ENCODE results near the gene UMAD1. TPM values are rescaled to one million over a fixed set of nuclear protein-coding genes. Genes with fewer than 3 reads are reported as not detected.
A peak's percentile ranks its signal among the peaks of the same experiment; 100 is the strongest.

The UMAD1 gene
- polyA plus RNA-seq, 3 donors: 6.2 to 22.7 (median 18.6) TPM

- Histone ChIP-seq H2AFZ (ENCODE audit: insufficient read depth, low read depth, low read length, poor library complexity, severe bottlenecking) (no peak overlapping the region), H4K20me1 (ENCODE audit: insufficient read depth, low read length) (no peaks in the 10 kb centered on the region), H3K4me1 (ENCODE audit: control insufficient read depth in 1 of 2, insufficient read depth in 2 of 2, low read length in 2 of 2) (no peaks in the 10 kb centered on the region), H3K36me3 (replicated peaks in 1 of 2; ENCODE audit: control insufficient read depth in 1 of 2, insufficient read depth in 2 of 2, low read length in 2 of 2) (peaks cover 0 to 4% of the 10 kb centered on the region in 2 donors), H3K4me2 (replicated peaks; ENCODE audit: extremely low read depth, low read length, poor library complexity, severe bottlenecking) (no peak overlapping the region), H3K79me2 (ENCODE audit: insufficient read depth, low read length) (no peaks in the 10 kb centered on the region), H3K4me3 (replicated peaks in 1 of 3; ENCODE audit: low read depth in 2 of 3, low read length in 3 of 3) (no peak overlapping the region), H3K27me3 (ENCODE audit: control insufficient read depth in 2 of 2, insufficient read depth in 2 of 2, low read length in 2 of 2) (no peaks in the 10 kb centered on the region), H3K9me3 (replicated peaks in 1 of 2; ENCODE audit: control insufficient read depth in 1 of 2, insufficient read depth in 1 of 2, low read length in 2 of 2) (peaks cover 3 to 6% of the 10 kb centered on the region in 2 donors), H3K9ac (ENCODE audit: insufficient read depth, low read length, poor library complexity, severe bottlenecking) (no peak overlapping the region), H3K27ac (ENCODE audit: low read depth in 1 of 2, low read length in 2 of 2) (no peak overlapping the region)
- Mint-ChIP-seq H3K27ac (no peak overlapping the region), H3K27me3 (ENCODE audit: low read depth in 3 of 3) (no peaks in the 10 kb centered on the region), H3K4me3 (no peak overlapping the region), H3K4me1 (no peaks in the 10 kb centered on the region), H3K9me3 (peaks cover 3 to 8% (median 4%) of the 10 kb centered on the region in 7 donors), H3K36me3 (peaks cover 6 to 7% of the 10 kb centered on the region in 2 donors)
- WGBS (ENCODE audit: insufficient coverage): no CpG with 5 or more reads among the region's 7 CpGs
- intact Hi-C loops (cut with micrococcal nuclease): no loop called here
- DNase-seq: no peak
- peak; percentile 54 for TF ChIP-seq CTCF (IDR thresholded peaks at IDR 0.05)
Measured at GRCh38 chr7:7681191-7681935, 40.8 kb downstream of the UMAD1 start.

GRCh38 chr7:7681936-7682329 lies 41.4 kb downstream of the UMAD1 start:
- Mint-ChIP-seq H3K27me3 (ENCODE audit: low read depth in 3 of 3) (no peaks in the 10 kb centered on the region), H3K4me1 (no peaks in the 10 kb centered on the region), H3K9me3 (peaks cover 3 to 8% (median 4%) of the 10 kb centered on the region in 7 donors), H3K36me3 (peaks cover 7 to 8% of the 10 kb centered on the region in 2 donors), H3K4me3 (no peak overlapping the region), H3K27ac (no peak overlapping the region)
- Histone ChIP-seq H3K4me2 (replicated peaks; ENCODE audit: extremely low read depth, low read length, poor library complexity, severe bottlenecking) (no peak overlapping the region), H3K36me3 (replicated peaks in 1 of 2; ENCODE audit: control insufficient read depth in 1 of 2, insufficient read depth in 2 of 2, low read length in 2 of 2) (peaks cover 0 to 4% of the 10 kb centered on the region in 2 donors), H3K79me2 (ENCODE audit: insufficient read depth, low read length) (no peaks in the 10 kb centered on the region), H3K27ac (ENCODE audit: low read depth in 1 of 2, low read length in 2 of 2) (no peak overlapping the region), H3K9ac (ENCODE audit: insufficient read depth, low read length, poor library complexity, severe bottlenecking) (no peak overlapping the region), H3K4me3 (replicated peaks in 1 of 3; ENCODE audit: low read depth in 2 of 3, low read length in 3 of 3) (no peak overlapping the region), H2AFZ (ENCODE audit: insufficient read depth, low read depth, low read length, poor library complexity, severe bottlenecking) (no peak overlapping the region), H3K9me3 (replicated peaks in 1 of 2; ENCODE audit: control insufficient read depth in 1 of 2, insufficient read depth in 1 of 2, low read length in 2 of 2) (peaks cover 3 to 6% of the 10 kb centered on the region in 2 donors), H3K4me1 (ENCODE audit: control insufficient read depth in 1 of 2, insufficient read depth in 2 of 2, low read length in 2 of 2) (no peaks in the 10 kb centered on the region), H3K27me3 (ENCODE audit: control insufficient read depth in 2 of 2, insufficient read depth in 2 of 2, low read length in 2 of 2) (no peaks in the 10 kb centered on the region), H4K20me1 (ENCODE audit: insufficient read depth, low read length) (no peaks in the 10 kb centered on the region)
- TF ChIP-seq CTCF (IDR thresholded peaks at IDR 0.05): no peak
- intact Hi-C loops (cut with micrococcal nuclease): no loop called here
- DNase-seq: no peak

Measured in CD14-positive monocyte (primary cell).